Activated T-cell treated with anti-CD3 and anti-CD28 coated beads for 4 hours (primary cell): Measurements from ENCODE around the gene SNCB.
"Not testable (repeated sequence)": the region's sequence is repeated elsewhere in the genome, so short reads cannot be mapped to it uniquely, and the experiment has no call there.

Source experiments
- DNase-seq: peaks from one replicate; pipeline ENCODE4 v3.0.0-alpha.2; 2020

SNCB gene

DNA sequence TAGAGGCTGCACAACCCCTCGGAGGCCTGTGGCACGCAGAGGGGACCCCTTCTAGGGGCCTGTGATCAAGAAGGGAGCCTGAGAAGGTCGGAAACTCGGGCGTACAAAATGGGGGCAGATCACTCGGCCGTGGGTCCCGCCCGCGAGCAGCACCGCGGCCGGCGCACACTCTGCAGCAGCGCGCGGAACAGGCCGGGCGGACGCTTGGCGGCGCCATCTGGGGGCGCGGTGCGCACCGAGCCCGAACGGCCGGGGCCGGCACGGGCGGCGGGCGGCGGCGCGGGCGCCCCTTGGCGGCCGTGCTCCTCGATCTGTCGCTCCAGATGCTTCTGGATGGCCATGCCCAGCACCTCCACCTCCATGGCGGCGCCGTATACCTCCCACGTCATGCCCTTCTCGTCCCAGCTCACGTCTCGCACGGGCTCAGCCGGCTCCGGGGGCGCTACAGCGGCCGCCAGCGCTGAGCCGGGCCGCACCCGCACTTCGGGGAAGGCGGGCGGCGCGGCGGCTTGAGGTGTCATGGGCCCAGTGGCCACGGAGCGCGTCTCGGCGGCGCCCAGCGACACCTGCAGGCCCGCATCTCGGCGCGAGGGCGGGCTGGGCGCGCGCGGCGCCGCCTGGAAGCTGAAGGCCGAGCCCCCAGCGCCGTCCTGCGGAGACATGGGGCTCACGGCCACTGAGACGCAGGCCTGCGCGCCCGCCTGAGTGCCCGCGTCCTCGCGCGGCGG, 33.5 kb downstream of the SNCB start:
- peak; percentile 50 for DNase-seq

DNA sequence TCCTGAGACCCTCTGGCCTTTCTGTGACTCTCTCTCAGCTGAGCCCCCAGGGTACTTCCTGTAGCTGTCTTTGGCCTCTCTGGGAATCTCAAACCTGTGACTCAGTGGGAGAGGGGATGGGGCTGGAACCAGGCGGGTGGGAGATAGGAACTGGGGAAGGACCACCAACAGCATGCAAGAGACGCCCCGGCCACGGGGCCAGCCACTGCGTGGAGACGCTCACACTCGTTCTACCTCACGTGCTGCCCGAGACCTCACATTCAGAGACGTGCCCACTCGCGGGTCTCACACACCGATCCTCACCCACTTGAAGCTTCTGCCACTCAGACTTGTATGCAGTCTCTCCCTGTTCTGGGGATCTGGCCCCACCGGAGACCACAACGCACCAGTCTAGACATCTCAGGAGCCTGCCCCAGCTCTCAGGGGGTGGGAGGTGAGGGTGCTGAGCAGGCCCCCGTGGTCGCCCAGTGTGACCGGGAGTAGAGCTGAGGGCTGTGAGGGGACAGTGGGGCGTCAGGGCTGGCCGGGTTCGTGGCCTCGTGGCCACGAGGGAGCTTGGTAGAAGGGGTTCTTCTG, 34.2 kb downstream of the SNCB start:
- no peak for DNase-seq

DNA sequence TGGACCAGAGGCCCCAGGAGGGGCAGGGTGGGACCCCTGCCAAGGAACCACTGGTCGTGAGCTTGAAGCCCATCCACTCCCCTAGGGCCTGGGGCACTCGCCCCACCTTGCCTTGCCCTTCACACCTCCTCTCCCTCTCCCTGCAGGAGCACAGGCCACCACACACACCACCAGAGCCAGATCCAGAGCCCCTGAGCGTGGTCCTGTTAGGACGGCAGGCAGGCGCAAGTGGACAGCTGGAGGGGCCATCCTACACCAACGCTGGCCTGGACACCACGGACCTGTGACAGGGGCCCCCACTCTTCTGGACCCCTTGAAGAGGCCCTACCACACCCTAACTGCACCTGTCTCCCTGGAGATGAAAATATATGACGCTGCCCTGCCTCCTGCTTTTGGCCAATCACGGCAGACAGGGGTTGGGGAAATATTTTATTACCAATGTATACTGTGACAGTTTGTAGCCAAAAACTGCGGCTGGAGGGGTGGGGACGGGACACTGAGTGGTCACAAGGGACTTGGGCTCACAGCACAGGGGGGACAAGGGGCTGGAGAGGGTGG, 34.9 kb downstream of the SNCB start:
- no peak for DNase-seq

DNA sequence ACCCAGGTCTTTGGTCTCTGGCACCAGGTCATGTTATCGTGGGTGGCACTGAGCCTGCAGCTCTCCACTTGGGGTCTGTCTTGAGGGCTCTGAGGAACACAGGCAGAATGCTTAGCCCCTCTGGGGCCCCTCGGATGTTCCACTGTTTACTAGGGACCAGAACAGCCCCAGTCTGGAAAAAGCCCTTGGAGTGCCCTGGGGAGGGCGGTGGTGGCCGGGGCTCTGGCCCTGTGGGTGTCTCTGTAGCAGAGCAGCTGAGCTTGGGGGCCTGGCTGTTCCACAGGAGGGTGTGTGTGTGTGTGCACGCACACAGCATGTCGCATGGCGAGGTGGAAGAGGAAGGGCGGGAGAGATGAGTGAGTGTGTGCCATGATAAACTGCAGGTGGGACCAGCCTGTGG, 35.8 kb downstream of the SNCB start:
- DNase-seq: no peak

DNA sequence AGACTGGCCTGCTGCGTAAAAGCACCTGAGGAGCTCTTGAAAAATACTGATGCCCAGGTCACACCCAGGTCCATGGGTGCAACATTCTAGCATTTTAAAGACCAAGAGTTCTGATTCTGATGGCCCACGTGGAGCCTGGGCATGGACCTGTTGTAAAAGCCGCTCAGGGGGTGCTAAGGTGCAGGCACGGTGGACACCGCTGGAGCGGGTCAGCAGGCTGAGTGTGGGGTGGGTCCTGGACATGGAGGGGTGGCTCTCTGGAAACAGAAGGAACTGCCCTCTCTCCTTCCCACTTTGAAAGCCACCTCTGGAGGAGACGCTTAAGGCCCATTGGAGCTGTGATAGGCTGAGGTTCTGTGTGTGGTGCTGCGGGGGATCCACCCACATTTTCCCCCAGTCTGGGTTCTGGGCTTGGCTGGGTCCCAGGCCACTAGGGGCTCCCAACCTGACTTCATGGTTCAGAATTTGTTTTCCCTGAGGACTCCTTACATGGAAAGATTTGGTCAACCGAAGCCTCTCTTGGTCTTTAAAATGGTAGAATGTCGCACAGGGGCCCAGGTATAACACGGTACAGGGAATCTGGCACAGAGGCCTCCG, 37.0 kb downstream of the SNCB start:
- DNase-seq: no peak

DNA sequence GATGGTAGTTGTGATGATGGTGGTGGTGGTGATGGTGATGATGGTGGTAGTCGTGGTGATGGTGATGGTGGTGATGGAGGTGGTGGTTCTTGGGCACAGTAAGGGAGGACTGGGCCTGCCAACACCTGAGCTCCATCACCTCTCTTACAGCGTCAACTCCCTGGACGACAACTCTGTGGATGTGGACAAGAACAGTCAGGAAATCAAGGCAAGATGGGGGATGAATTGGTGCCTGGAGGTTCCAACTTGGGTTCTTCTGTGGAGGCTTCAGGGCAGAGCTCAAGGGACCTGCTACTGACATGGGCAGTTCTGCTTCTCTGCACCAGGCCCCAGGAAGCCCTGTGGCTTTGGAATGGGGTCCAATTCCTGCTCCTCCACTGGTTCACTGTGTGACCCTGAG, 37.8 kb downstream of the SNCB start:
- no peak for DNase-seq

DNA sequence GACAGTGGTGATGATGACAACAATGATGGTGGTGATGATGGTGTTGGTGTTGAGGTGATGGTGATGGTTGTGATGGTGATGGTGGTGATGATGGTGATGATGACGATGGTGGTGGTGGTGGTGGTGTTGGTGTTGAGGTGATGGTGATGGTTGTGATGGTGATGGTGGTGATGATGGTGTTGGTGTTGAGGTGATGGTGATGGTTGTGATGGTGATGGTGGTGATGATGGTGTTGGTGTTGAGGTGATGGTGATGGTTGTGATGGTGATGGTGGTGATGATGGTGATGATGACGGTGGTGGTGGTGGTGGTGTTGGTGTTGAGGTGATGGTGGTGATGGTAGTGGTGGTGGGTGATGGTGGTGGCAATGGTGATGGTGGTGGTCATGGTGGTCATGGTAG, 38.7 kb downstream of the SNCB start:
- DNase-seq: not testable (repeated sequence)

DNA sequence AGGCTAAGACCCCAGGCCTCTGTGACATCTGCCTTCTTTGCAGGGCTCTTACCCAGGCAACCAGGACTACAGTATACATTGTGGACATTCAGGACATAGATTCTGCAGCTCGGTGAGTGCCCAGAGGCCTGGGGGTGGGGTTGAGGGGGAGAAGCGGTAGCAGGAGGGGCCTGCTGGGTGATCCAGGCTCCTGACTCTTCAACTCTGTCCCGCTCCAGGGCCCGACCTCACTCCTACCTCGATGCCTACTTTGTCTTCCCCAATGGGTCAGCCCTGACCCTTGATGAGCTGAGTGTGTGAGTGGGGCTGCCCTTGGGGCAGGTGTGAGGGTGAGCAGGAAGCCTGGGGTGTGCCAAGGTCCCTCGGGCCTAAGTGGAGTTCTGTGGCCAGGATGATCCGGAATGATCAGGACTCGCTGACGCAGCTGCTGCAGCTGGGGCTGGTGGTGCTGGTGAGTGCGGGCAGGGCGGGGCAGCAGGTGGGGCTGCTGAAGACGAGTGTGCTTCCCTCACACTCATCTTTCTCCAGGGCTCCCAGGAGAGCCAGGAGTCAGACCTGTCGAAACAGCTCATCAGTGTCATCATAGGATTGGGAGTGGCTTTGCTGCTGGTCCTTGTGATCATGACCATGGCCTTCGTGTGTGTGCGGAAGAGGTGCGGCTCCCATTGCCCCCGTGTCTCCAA, 40.2 kb downstream of the SNCB start:
- DNase-seq: no peak

DNA sequence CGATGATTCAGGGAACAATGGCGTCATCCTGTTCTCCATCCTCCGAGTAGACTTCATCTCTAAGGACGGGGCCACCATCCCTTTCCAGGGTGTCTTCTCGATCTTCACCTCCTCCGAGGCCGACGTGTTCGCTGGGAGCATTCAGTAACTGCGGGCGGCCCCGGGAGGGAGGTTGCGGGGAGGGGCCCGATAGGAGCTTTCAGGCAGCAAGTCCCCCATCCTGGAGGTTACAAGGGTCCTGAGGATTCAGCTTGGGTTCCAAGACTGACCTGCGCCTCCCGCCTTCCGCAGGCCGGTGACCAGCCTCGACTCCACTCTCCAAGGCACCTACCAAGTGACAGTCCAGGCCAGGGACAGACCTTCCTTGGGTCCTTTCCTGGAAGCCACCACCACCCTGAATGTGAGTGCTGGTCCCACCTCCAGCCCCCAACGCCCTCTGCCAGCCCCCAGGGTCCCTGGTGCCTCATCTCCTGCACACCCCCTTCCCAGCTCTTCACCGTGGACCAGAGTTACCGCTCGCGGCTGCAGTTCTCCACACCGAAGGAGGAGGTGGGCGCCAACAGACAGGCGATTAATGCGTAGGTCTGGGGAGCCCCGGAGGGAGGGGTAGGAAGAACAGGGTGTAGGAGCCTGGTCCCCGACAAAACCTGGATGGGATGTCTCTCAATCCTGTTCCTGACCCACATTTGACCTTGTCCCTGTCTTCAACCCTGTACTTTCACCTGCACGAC, 41.1 kb downstream of the SNCB start:
- DNase-seq: no peak

DNA sequence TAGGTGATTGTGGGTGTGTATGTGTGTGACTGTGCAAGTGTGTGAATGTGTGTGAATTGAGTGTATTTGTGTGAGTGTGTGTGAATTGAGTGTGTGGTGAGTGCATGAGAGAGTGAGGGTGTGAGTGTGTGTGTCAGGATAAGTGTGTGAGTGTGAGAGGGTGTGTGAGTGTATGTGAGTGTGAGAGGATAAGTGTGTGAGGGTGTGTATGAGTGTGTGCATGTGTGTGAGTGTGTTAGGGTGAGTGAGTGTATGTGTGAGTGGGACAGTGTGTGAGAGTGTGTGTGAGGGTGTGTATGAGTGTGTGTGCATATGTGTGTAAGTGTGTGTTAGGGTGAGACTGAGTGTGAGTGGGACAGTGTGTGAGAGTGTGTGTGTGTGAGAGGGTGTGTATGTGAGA, 42.0 kb downstream of the SNCB start:
- DNase-seq: no peak

DNA sequence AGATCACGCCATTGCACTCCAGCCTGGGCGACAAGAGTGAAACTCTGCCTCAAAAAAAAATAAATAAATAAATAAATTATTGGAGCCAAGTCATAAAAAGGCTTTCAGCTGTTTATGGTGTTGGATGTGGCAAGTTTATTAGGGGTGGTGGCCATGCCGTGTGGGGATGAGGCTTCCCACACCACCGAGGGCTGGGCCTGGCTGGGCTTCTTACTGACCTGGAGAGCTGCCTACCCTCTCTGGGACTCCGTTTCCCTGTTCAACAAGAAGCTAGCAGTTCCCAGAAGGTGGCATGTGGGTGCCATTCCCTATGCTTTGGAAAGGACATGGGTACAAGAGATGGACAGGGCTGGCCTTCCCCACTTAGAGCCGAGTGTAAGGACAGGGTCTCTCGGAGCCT, 42.9 kb downstream of the SNCB start:
- no peak for DNase-seq

DNA sequence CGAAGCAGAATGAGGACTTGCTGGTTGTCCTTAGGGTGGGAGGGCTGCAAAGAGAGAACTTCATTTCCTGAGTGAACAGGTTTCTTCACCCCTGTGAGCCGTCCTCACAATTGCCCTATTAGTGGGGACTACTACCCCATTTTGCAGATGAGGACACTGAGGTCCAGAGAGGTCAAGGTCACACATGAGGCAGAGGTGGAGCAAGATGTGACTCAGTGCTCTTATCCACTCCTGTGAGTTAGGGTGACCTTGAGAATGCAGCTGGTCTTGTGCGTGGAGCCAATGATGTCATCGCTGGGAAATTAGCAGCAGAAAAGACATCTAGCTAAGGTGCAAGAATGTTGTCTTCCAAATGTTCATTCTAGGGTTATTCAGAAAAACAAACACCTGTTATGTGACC, 47.3 kb downstream of the SNCB start:
- no peak for DNase-seq

DNA sequence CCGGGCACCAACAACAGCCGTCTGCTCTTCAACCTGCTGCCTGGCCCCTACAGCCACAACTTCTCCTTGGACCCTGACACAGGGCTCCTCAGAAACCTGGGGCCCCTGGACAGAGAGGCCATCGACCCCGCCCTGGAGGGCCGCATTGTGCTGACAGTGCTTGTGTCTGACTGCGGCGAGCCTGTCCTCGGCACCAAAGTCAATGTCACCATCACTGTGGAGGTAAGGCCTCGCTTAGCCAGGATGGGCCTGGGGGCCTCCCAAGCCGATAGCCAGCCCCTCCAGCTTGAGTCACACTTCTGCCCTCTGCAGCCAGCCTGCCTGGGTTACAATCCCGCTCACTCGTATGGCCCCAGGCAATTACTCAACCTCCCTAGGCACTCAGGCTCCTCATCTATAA, 49.0 kb downstream of the SNCB start:
- no peak for DNase-seq

DNA sequence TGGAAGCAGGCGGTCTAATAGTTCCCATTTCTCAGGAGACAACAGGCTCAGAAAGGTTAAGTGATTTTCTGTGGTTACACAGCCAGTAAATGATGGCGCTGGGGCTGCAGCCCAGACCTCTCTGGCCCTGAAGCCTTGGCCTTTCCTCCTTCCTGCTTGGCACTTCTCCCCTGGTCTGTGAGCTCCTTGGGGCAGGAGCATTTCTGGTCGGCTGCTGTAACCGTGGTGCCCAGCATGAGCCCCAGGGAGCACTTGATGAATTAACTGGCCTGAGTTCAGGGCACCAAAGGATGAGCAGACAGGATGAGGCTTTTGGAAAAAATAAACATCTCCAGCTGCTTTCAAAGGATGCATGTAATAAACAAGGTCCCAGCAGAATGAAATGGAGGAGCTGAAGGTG, 51.0 kb downstream of the SNCB start:
- DNase-seq: no peak

DNA sequence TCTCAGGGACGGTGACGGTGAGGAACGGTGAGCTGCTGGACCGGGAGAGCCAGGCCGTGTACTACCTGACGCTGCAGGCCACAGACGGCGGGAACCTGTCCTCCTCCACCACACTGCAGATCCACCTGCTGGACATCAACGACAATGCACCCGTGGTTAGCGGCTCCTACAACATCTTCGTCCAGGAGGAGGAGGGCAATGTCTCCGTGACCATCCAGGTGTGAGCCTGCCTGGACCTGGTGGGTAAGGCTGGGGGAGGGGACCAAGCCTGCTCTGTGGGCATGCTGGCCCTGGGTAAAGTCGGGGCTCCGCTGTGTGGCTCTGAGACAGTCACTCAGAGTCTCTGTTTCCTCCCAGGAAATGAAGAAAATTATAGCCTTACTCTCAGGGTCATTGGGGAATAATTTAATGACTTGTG, 51.9 kb downstream of the SNCB start:
- peak; percentile 10 for DNase-seq

DNA sequence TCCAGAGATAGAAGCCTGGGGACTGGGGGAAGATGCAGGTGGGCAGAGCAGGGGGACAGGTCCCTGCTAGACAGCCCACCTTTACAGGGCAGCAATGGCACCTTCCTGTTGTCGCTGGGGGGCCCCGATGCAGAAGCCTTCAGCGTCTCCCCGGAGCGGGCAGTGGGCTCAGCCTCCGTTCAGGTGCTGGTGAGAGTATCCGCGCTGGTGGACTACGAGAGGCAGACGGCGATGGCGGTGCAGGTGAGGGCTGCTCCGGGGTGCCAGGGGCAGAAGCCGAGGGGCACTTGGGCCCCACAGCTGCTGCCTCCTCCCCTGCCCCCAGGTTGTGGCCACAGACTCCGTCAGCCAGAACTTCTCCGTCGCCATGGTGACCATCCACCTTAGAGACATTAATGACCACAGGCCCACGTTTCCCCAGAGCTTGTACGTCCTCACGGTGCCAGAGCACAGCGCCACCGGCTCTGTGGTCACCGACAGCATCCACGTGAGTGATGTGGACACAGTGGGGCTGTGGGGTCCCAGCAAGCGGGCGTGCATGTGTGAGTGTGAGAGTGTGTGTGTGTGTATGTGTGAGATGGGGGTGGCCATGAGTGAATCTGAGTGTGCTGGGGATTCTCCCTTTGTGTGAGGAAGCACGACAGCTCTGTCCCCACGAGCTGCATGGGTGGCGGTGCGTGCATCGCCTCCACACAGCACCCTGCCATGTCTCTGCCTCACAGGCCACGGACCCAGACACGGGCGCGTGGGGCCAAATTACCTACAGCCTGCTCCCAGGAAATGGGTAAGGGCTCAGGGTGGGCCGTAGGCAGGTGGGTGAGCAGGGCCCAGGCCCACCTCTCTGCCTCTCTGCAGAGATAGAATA, 52.8 kb downstream of the SNCB start:
- no peak for DNase-seq

DNA sequence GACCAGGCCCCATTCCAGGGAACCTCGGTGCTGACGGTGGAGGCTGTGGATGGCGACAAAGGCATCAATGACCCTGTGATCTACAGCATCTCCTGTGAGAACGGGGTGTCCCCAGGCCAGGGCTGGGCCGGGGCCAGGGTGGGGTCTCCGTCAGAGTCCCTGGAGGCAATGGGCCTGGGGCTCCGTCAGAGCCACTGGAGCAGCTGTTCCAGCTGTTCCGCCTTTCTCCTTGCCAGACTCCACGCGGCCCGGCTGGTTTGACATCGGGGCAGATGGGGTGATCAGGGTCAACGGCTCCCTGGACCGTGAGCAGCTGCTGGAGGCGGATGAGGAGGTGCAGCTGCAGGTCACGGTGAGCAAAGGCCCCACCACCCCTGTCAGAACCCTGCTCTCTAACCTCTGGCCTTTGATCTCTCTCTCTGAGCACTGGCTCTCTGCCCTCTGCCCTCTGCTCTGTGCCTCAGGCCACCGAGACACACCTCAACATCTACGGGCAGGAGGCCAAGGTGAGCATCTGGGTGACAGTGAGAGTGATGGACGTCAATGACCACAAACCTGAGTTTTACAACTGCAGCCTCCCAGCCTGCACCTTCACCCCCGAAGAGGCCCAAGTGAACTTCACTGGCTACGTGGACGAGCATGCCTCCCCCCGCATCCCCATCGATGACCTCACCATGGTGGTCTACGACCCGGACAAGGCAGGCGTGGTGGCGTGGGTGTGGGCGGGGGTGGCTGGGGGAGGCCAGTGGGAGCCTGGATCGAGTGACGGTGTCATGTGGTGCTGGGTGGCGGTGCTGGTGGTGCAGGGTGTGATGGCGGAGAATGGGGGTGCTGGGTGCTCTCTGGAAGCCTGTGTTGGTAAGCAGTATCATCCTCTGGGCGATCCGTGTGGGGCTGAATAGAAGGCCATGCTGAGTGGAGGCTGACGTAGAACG, 54.6 kb downstream of the SNCB start:
- DNase-seq: no peak

DNA sequence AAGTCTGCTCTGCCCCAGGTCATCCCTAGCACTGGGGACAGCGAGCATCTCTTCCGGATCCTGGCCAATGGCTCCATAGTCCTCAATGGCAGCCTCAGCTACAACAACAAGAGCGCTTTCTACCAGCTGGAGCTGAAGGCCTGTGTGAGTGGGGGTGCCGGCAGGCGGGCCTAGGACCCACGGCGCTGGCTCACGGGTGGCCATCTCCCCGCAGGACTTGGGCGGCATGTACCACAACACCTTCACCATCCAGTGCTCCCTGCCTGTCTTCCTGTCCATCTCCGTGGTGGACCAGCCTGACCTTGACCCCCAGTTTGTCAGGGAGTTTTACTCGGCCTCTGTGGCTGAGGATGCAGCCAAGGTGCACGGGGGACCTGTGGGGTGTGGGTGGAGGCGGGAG, 55.3 kb downstream of the SNCB start:
- no peak for DNase-seq

DNA sequence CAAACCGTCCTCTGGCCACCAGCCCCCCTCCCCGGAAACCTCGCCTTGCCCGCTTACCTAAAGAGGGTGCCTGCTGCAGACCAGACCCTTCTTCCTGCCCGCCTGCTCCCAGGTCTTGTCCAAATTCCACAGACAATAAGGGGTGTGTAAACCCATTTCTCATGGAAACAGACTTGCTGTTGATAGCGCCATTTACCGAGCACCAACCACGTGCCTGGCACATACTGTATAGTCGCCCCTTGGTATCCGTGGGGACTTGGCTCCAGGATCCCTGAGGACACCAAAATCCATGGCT, 56.1 kb downstream of the SNCB start:
- DNase-seq: no peak

DNA sequence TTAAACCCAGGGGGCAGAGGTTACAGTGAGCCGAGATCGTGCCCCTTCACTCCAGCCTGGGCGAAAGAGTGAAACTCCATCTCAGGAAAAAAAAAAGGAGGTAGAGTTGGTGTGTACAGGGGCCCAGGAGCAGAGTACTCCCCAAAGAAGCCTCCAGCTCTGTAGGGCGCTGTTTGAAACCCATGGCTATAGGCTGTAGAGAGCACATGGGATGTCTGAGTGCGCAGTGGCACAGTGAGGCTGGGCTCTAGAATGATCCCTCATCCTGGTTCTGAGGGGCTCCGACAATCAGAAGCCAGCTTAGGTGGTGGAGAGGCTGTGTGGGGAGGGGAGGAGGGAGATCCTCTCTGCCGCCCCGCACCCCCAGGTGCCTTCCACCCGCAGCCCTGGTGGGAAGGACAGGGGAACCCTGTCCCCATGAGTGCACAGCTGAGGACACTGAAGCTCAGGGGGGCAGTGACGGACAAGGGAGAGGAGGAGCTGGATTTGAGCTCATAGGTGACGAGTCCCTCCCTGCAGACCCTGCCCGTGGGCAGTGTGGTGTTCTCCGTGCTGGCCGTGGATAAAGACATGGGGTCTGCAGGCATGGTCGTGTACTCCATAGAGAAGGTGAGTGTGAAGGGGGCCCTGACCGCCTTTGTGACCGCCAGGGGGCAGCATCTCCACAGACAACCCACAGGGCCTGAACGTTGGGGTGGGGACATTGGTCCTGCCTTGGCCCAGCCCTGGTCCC, 56.6 kb downstream of the SNCB start:
- DNase-seq: peak; percentile 74
